ENCODE data around the gene NFKBIE.

- TF ChIP-seq CTCF (IDR thresholded peaks at IDR 0.05) (no peak), EZH2 (IDR thresholded peaks at IDR 0.05; ENCODE audit: borderline replicate concordance, insufficient read depth, low read depth, low read length, poor library complexity, severe bottlenecking) (no peak)
Measured at GRCh38 chr6:44222486-44223318, 42.6 kb downstream of the NFKBIE start.
